SK-N-MC (cell line): ENCODE data around the gene SPATS2L.

Experiments used
- EZH2 ChIP-seq: fragments of 200-600 bp; sonication (generic); IDR thresholded peaks from one replicate; pipeline ENCODE4 v1.6.1; 2017; ENCODE audit warnings: antibody characterized with exemption
- FOXP2 ChIP-seq: optimal IDR thresholded peaks from 2 replicates; pipeline ENCODE3; 2011; ENCODE audit warnings: mild to moderate bottlenecking, moderate library complexity; ENCODE audit not compliant: insufficient read depth; ENCODE audit errors: extremely low read length, control extremely low read depth
- POLR2AphosphoS5 ChIP-seq: IDR thresholded peaks from 2 replicates; pipeline ENCODE4 v1.6.1; 2012; ENCODE audit warnings: mild to moderate bottlenecking, low read depth, low read length, borderline replicate concordance

GRCh38 chr2:200338692-200339091 is 32.2 kb downstream of the SPATS2L start:
- no peak for TF ChIP-seq POLR2AphosphoS5
- TF ChIP-seq EZH2 = no peak
- TF ChIP-seq FOXP2 = no peak
